Cerebellar cortex (tissue), 1 donor: Measurements from ENCODE around the gene PROCA1.
"Not testable (repeated sequence)": the region's sequence is repeated elsewhere in the genome, so short reads cannot be mapped to it uniquely, and the experiment has no call there.

Experiments
- DNase-seq: peaks from one replicate; pipeline ENCODE4 v3.0.0-alpha.2; 2015; ENCODE audit warnings: low spot score

PROCA1 gene

DNA sequence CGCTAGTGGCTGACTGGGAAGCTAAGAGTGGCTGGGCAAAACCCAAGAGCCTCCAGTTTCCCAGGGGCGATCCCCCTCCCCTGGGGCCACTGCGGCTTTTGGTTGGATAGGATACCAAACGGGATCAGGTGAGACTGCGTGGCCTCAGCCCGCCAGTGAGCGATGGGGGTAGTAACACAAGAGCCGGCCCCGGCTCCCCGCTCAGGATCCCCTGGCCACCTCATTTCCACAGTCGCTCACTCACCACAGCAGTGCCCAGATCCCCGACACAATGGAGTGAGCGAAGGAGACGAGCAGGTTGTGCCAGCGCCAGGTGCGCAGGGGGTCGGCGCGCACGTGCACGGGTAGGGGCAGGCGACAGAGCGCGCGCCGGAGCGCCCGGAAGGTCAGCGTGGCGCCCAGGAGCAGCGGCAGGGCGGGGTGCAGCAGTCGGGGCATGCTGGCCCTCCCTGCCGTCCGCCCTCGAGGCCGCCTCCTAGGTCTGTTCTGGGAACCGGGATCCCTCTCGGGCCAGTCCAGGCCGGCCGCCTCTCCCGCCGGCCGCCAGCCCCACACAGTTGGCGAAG is 14.1 kb upstream of the PROCA1 start:
- peak; percentile 73 for DNase-seq

DNA sequence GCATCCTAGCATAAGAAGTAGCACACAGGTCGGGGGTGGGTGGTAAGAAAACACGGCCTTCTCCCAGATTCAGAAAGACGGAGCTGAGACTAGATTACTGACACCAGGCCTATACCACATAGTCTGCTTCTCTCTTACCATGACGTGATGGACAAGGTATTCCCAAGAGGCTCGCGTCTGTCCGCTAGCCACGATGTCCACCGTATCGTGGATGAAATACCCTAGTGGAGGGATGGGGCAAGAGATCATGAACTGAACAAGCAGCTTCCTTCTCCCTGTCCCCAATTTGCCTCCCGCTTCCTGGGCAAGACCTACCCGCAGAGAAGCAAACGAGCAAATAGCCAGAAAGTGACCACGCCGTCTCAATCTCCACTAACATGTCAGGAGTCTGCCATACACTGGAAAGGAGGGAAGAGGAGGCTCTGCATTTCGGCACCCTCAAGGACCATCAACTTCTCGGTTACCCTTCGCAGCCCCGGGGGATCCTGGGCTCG is 13.5 kb upstream of the PROCA1 start:
- peak; percentile 79 for DNase-seq

DNA sequence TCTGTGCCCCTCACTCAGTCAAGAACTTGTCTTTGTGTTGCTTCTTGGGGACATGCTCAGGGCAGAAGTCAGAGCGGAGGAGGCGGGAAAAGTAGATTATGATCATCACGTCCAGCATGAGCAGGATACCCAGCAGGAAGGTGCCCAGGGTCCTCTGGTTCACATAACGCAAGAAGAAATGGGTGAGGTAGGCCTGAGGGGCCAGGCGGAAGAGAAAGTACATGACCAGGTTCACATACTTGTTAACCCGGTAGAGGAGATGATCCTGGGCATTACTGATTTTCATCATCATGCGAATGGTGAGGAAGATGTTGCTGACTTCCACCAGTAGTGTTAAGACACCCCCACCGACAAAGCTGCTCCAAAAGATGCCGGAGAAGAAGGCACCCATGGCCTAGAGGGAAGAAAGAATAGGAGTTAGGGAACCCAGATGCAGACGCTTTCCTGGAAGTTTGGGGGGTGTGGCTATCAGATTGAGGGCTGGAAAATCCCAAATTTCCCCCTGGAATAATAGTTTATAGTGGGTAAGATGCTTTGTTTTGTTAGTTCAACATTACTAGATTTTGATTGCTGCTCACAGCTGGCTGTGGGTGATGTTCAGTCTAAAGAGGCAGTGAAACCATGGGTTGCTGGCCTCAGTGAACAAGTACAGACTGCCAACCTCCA is 12.9 kb upstream of the PROCA1 start:
- DNase-seq = peak; percentile 55

DNA sequence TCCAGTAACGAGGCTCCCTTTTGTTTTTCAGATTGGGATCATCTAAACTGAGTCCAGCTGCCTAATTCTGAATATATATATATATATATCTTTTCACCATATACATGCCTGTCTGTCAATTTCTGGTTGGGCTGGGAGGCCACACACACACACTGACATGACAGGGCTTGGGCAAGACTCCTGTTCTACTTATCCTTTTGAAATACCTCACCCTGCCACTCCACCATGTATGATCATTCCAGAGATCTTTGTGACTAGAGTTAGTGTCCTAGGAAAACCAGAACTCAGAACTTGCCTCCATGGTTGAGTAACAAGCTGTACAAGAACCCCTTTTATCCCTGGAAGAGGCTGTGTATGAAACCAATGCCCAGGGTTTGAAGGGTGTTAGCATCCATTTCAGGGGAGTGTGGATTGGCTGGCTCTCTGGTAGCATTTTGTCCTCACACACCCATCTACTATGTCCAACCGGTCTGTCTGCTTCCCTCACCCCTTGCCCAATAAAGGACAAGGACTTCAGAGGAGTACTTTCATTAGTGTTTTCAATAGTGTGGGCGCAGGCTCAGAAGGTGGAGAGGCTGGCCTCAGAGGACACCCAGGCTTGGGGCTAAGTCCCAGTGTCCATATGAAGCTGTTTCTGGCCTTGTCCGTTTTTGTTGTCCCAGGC is 12.3 kb upstream of the PROCA1 start:
- DNase-seq = peak; percentile 28

DNA sequence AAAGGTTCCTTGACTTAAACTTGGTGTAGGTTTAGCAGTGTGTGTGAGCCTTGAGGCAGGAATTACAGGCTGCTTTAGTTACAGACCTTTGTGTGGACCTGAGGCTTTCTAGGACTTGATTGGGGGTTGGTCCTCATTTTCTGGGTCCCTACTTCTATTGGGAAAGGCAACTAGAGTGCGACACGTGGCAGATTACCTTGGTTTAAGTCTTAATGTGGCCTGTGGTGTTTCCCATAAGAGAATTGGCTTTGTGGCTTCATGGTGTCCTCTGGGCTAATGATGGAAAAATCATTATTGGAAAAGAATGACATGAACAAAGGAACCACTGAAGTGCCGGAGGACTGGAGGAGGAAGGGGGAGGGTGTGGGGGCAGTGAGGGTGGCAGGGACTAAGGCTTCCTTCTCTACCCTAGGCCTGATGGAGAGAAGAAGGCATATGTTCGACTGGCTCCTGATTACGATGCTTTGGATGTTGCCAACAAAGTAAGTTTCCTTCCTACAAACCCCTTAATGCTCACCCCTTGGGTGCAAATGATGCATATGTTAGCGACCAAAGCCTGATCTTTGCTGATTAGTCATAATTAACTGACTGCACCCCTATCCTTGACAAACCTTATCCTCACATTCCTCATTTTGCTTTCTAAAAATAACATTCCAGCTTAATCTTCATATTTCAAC is 11.6 kb upstream of the PROCA1 start:
- no peak for DNase-seq

DNA sequence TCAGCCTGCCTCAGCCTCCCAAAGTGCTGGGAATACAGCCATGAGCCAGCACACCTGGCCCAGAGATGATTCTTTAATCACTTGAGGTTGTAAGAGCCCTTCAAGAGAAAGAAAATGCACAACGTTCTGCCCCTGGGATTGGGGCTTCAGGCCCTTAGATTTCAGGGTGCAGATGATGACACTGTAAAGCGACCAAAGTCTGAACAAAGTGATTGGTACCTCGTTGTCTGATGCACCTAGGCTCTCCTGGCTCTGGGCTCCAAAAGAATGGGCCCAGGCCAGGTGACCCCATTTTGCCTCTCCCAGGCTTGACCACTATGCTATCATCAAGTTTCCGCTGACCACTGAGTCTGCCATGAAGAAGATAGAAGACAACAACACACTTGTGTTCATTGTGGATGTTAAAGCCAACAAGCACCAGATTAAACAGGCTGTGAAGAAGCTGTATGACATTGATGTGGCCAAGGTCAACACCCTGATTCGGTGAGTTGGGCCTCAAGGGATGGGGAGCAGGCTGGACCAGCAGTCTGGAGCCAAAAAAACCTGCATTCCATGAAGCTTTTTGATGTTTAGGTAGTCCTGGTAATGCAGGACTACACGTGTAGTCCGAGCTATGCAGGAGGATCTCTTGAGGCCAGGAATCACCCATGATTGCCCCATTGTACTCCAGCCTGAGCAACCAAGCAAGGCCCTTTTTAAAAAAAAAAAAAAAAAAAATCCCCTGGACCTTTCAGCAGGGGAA is 10.9 kb upstream of the PROCA1 start:
- DNase-seq = no peak

DNA sequence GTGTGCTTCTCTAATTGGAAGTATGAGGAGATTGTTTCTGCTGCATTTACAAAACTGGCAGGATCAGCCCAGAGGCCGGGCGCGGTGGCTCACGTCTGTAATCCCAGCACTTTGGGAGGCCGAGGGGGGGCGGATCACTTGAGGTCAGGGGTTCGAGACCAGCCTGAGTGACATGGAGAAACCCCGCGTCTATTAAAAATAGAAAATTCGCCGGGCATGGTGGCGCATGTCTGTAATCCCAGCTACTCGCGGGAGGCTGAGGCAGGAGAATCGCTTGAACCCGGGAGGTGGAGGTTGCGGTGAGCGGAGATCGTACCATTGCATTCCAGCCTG is 9.3 kb upstream of the PROCA1 start:
- DNase-seq = not testable (repeated sequence)

DNA sequence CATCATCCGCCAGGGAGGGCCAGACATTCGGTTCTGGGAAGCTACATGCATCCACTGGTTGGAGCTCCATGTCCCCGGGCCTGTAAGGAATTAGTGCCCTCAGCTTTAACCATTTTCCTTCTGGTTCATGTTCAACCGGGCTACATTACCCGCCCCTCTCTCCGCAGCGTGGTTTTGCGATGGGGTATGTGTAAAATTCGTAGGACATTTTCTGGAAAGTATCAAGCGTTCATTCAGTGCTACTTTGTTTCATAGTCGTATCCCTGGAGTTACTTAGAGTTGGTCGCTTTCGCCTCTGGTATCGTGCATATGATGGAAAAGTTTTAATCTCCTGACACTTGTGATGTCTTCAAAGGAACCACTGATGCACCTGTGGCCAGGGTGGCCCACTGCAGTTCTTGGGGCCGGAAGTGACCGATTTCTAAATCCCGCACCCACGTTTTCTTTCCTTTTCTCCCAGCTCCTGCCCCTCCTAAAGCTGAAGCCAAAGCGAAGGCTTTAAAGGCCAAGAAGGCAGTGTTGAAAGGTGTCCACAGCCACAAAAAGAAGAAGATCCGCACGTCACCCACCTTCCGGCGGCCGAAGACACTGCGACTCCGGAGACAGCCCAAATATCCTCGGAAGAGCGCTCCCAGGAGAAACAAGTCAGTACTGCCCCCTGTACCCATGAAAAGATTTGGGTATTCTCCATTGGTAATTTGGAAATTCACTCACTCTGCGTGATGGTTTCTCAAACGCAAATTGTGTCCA is 8.7 kb upstream of the PROCA1 start:
- DNase-seq = no peak

DNA sequence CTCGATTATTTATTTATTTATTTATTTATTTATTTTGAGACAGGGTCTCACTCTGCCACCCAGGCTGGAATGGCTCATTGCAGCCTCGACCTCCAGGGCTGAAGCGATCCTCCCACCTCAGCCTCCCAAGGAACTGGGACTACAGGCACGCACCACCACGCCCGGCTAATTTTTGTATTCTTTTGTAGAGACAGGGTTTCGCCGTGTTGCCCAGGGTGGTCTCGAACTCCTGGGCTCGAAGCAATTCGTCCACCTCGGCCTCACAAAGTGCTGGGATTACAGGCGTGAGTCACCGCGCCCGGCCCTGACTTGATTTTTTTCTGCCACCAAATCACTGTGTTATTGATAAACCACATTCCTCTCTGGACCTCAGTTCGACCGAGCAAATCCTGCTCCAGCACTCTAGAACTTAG is 7.3 kb upstream of the PROCA1 start:
- DNase-seq = no peak

DNA sequence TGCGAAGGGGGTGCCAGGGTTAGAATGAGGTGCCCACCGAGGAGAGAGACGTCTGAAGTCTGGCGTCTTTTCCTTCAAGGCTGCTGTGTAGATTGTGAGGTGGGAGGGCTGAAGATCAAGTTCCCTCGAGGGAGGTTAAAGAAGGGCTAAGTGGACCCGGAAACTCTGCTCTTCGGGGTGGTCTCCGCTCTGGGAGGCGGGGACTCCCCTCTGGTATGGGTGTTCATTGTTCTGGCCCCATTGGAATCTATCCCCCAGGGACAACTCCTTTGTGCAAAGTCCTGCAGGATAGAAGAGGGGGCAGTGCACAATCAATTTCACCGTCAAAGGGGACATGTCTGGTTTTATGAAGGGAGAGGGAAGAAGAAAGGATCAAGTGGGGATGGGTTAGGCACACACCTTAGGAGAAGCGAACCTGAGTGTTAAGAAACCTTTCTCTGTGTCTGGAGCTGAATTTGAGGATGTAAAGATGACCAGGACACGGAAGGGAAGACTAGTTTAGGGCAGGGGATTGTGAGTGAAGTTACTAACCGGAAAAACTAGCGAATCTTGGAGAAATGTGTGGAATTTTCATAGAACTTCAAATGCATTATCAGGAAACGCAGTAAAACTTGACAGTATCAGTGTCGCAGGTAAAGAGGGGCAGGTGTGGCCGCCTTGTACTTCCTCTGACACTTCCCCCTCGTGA is 6.8 kb upstream of the PROCA1 start:
- DNase-seq = peak; percentile 38

DNA sequence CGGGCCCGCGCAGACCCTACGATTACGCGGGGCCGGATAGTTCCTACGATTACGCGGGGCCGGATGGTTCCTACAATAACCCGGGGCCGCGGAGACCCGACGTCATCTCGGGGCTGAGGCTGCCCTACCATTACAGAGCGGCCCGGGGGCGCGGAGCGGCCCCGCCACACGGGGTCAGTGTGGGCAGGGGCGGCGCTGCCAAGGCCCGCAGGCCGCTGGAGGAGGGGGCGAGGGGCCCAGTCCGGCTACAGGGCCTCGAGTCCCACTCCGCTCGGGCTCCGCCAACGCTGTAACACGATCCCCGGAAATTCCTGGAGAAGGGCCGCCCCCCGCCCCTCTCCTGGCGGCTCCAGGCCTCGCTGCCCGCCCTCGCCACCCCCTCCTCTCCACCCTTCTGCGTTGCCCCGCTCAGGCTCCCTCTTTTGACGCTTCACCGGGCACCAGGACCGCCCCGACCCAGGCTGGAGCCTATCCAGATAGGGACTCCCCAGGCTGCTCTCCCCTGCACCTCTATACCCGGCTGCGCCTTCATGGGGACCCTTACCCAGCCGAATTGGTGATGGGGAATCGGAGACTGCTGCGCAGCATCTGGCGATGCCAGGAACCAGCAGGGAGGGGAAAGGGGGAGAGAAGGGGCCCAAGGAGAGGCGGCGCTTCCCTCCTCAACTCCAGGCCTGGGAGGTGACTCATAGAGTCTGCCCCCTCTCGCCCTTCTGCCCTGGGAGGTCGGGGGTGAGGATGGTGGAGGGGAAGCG is 6.1 kb upstream of the PROCA1 start, which contains the start of gene RAB34:
Gene RAB34, minus strand, starts transcription at position 291 of the 755 bp plus-strand sequence. CDS start 602 bp downstream, outside the sequence.
- peak; percentile 76 for DNase-seq

DNA sequence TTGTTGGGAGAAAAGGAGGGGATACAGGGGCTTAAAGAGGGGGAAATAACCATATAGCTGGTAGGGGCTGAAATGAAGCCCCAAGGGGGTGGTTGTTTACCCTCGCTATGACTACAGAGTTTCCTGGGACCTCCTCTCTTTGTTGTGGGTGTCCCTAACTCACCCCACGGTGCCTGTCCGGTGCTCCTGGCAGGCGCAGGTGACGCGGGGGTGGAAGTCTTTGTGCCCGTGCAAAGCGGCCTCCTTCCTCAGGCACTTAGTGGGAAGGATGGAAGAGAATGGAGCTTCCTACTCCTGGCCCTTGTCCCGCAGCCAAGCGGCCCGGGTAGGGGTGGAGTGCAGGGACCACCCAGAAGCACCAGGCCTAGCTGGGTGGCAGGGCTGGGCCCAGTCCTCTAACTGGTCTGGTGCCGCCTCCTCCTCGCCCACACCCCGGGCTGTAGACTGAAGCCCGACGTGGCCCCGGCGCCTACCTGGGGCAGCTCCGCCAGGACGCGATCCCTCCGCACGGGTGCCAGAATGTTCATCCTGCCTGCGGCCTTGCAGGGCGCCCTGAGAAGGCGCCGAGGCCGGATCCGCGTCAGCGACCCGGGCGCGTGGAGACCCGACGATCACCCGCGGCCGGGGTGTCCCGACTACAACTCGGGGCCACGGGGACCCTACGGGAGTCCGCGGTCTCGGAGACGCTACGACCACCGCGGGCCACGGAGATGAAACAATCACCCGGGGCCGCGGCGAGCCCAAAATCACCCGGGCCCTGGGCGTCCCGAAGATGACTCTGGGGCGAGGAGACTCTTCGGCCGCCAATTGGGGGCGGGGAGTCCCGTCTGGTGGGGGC is 5.3 kb upstream of the PROCA1 start:
- DNase-seq = no peak

DNA sequence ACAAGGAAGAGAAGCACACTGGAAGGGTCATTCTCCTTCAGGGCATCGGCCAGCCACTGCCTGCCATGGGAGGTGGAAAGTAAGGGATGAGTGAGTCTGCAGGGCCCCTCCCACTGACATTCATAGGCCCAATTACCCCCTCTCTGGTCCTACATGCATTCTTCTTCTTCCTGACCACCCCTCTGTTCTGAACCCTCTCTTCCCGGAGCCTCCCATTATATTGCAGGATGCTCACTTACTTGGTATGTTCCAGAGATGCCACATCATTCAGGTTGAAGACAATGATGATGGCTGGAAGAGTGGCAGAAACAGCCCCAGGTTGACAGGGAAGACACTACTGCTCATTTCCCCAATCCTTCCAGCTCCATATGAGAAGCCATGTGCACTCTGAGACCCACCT is 3.5 kb upstream of the PROCA1 start:
- DNase-seq = no peak

DNA sequence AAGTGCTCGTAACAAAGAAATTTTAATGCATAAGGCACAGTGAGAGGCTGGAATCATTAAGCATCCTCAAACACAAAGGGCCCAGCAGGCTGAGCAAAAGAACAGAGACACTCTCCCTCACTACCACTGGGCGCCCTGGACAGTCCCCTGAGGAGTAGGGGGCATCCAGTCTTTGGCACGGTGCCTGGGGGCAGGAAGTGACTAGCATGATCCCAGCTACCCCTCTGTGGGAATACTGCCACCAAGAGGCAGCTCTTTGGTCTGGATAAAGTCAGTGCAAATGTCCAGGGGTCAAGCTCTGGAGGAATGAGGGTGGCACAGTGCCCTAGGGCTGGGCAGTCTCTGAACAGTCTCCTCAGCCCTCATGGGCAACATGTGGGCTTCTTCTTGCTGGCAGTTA is 2.6 kb upstream of the PROCA1 start:
- DNase-seq = no peak

DNA sequence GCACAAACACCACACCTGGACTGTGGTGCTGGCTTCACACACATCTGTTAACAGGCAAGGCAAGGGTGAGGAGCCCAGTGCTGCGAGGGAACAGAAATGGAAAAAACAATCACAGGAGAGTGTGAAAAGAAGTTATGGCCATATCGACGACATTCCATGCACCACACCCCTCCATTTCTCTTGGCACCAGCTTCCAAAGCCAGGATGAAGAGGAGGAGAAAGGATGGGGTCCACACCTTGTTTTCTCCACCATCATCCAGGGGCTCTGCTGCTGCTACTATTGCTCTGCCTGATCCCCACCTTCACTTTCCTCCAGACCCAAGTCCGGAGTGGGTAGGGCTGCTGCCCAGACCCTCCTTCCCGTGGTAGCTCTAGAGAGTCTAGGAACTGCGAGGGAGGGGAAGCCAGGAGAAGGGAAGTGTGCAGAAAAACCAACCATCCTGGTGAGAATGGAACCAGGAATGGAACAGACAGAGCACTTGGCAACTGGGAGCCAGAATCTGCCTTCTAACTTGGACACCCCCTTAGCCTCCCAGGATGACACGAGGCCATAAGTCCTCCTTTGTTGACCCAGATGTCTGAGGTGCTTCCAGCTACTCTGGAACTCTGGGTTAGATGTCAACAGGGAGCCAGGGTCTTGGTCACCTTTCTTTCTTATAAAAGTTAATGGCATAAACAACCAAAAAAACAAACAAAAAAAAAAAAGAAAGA is 1.2 kb upstream of the PROCA1 start:
- peak; percentile 36 for DNase-seq

DNA sequence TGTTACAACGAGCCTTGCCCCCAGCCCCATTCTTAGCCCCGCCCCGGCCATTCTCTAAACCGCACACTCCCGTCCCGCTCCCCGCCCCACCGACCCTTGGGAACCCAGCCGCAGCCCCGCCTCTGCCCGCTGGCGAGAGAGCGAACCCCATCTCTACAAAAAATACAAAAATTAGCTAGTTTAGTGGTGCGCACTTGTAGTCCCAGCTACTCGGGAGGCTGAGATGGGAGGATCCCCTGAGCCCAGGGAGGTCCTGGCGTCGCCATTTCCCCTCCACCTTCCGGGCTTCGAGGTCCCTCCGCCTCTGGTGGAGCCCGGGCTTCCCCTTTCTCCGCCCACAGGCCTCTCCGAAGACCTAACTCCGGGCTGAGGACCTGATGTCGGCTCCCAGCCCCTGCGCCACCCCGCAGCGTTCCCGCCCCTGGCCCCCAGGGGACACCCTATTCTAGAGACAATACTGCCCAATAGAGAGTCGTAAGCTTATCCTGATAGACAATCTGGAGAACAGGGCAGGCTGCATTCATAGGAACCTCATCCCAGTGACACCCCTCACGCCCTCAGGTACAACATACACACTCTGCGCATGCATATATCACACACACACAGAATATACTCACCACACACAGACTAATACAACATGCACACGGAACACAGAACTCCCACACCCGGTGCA is 480 bp upstream of the PROCA1 start:
- peak; percentile 58 for DNase-seq

DNA sequence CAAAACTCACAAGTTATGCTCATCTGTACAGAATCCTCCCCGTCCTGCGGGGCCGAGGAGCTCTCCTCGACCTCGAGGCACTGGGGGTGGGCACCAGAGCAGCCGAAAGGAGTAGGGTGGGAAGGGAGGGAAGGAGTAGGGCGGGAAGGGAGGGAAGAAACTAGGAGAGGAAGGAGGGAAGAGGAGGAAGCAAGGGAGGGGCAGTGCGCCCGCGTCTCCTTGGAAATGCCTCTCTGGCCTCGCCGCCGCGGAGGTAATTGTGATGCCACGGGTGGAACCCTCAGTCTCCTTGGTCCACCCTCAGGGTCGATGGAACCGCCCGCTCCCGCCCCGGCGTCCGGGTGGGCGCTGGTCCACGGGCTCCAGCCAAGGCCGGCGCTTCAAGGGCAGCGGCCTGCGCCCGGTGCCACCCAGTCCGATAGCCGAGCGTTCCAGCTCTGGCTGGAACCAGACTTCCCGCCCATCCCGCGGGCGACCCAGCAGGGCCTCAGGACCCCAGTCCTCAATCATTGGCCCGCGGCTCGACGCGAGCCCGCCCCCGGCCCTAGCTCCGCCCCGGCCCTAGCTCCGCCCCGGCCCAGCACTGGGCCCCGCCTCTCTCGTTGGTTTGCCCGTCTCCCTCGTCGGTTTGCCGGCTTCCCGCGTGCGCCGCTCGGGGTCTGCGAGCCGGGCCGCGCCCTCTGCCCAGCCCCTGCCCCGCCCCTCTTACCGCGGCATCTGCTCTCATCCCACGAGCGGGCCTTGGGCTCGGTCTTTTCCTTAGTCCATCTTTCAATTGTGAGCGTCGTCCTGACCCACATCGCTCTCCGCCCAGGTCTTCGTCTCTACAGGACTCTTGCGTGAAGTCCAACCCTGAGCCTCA is 596 bp downstream of the PROCA1 start:
- DNase-seq = peak; percentile 86
